GM12873 (cell line): ENCODE measurements around the gene DHRSX.

Source experiments
- CTCF ChIP-seq: IDR thresholded peaks from 2 replicates; pipeline ENCODE4 v1.5.1; 2012; ENCODE audit warnings: low read depth, mild to moderate bottlenecking, moderate library complexity, low read length, control low read depth; ENCODE audit not compliant: insufficient read depth; ENCODE audit errors: missing control alignments

The DHRSX gene

GRCh38 chrX:2514131-2514530 lies 13.4 kb upstream of the DHRSX start:
- no peak for TF ChIP-seq CTCF

GRCh38 chrX:2513121-2513664 lies 12.4 kb upstream of the DHRSX start:
- TF ChIP-seq CTCF, result peak; percentile 8

- no peak for TF ChIP-seq CTCF
These were observed 11.7 kb upstream of the DHRSX start for GRCh38 chrX:2512501-2512900.

- no peak for TF ChIP-seq CTCF
These were observed 10.6 kb upstream of the DHRSX start for GRCh38 chrX:2511326-2511725.

- no peak for TF ChIP-seq CTCF
These were observed 8.0 kb upstream of the DHRSX start for GRCh38 chrX:2508648-2509335.

- TF ChIP-seq CTCF, result no peak
These were observed 7.3 kb upstream of the DHRSX start for GRCh38 chrX:2507904-2508627.

GRCh38 chrX:2507196-2507595 lies 6.4 kb upstream of the DHRSX start:
- TF ChIP-seq CTCF, result no peak
